Smooth muscle cell (in vitro differentiated cells): ENCODE data around the gene SPINK1. TPM values are rescaled to one million over a fixed set of nuclear protein-coding genes. Genes with fewer than 3 reads are reported as not detected.

Source experiments
- DNase-seq: peaks from one replicate; lab custom pipeline; 2025; ENCODE audit not compliant: unreplicated experiment; lab: John Stamatoyannopoulos, UW
- H2AFZ ChIP-seq: fragments of 200-600 bp; sonication (generic); 2 replicates; pipeline ENCODE4 v1.6.0; 2016; ENCODE audit warnings: antibody characterized with exemption, low read depth, mild to moderate bottlenecking
- H3F3A ChIP-seq: fragments of 200-600 bp; sonication (generic); 2 replicates; pipeline ENCODE4 v1.6.0; 2017; ENCODE audit warnings: antibody characterized with exemption, low read depth
- H3K27ac ChIP-seq: fragments of 200-600 bp; sonication (generic); 2 replicates; pipeline ENCODE4 v1.5.1; 2016; ENCODE audit warnings: low read depth, mild to moderate bottlenecking
- H3K27me3 ChIP-seq: fragments of 200-600 bp; sonication (generic); 2 replicates; pipeline ENCODE4 v1.6.1; 2016; ENCODE audit warnings: low read depth, mild to moderate bottlenecking
- H3K36me3 ChIP-seq: fragments of 200-600 bp; sonication (generic); 2 replicates; pipeline ENCODE4 v1.5.1; 2016; ENCODE audit warnings: low read depth
- H3K4me1 ChIP-seq: fragments of 200-600 bp; sonication (generic); 2 replicates; pipeline ENCODE4 v1.5.1; 2016; ENCODE audit warnings: low read depth
- H3K4me2 ChIP-seq: fragments of 200-600 bp; sonication (generic); 2 replicates; pipeline ENCODE4 v1.6.0; 2016; ENCODE audit warnings: mild to moderate bottlenecking
- H3K4me3 ChIP-seq: fragments of 200-600 bp; sonication (generic); 2 replicates; pipeline ENCODE4 v1.5.1; 2016; ENCODE audit warnings: mild to moderate bottlenecking
- H3K79me2 ChIP-seq: fragments of 200-600 bp; sonication (generic); 2 replicates; pipeline ENCODE4 v1.6.0; 2016; ENCODE audit warnings: low read depth, mild to moderate bottlenecking
- H3K9ac ChIP-seq: fragments of 200-600 bp; sonication (generic); 2 replicates; pipeline ENCODE4 v1.6.0; 2016; ENCODE audit warnings: low read depth
- H3K9me3 ChIP-seq: fragments of 200-600 bp; sonication (generic); replicated peaks from 2 replicates; pipeline ENCODE4 v1.5.1; 2016; ENCODE audit warnings: low read depth
- H4K20me1 ChIP-seq: fragments of 200-600 bp; sonication (generic); 2 replicates; pipeline ENCODE4 v1.6.0; 2016; ENCODE audit warnings: low read depth
- WGBS: methylation state at CpG from one replicate; pipeline ENCODE4 v1.1.7; 2016; ENCODE audit warnings: low lambda C conversion rate; 5-methylcytosine and 5-hydroxymethylcytosine counted together
- polyA plus RNA-seq: library from polyadenylated mRNA; unstranded; fragments of >200 nt; fragmentation: Nextera tagmentation; extraction: Ambion mirVana; gene quantifications from 2 replicates; pipeline ENCODE4 v1.2.1, GENCODE V29; 2016
- total RNA-seq: library from RNA; depleted of rRNA; stranded (reverse); fragments of >200 nt; gene quantifications from 2 replicates; pipeline ENCODE4 v1.2.3, GENCODE V29; 2014
- TF ChIP-seq, protein P1 (sequence below): fragments of 200-600 bp; sonication (generic); IDR thresholded peaks from 2 replicates; pipeline ENCODE4 v1.5.1; 2017; ENCODE audit warnings: borderline replicate concordance, mild to moderate bottlenecking, antibody characterized with exemption; ENCODE audit not compliant: insufficient read depth, poor library complexity, severe bottlenecking

The SPINK1 gene
- total and polyA plus RNA-seq, 2 experiments from 2014 or later, result 0.69 TPM; not detected in 1

DNA sequence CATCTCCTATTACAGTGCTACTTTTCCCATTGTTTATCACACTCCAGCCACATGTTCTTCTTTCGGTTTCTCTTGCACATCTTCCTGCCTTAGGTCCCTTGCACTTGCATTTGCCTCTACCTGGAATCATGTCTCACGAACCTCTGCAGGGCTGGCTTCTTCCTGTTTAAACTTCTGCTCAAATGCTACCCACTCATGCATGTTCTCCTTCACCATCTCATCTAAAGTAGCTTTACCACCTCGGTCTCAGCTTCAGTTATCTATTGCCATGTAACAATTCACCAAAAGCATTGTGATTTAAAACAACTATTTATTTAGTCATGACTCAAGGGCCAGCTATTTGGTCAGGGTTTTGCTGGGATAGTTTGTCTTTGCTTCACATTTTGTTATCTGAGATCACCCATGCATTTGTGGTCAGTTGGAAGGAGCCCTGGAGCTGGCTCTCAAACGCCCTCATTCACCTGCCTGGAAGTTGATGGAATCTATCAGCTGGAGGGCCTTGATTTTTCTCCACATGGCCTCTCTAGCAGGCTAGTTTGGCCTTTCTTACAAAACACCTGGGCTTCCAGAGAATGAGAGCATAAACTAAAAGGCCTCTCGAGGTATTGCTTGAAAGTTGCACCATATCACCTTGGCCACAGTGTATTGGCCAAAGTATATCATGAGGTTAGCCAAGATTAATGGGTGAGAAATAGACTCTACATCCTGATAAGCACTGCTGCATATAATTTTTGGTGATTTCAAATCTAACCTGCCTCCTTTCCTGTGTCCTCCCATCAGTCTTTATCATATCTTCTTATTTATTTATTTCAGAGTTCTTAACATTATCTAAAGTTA, 21.4 kb downstream of the SPINK1 start:
- Histone ChIP-seq H3F3A (no peaks in the 10 kb centered on the region), H3K4me1 (no peaks in the 10 kb centered on the region), H3K4me3 (no peak overlapping the region), H3K79me2 (no peaks in the 10 kb centered on the region), H3K9me3 (no peaks in the 10 kb centered on the region), H3K27me3 (no peaks in the 10 kb centered on the region), H3K27ac (no peak overlapping the region), H3K4me2 (no peak overlapping the region), H3K9ac (no peak overlapping the region), H3K36me3 (no peaks in the 10 kb centered on the region), H2AFZ (no peak overlapping the region), H4K20me1 (no peaks in the 10 kb centered on the region)
- 60% methylated on average over 5 of the region's 5 CpGs for WGBS
- no peak for DNase-seq
- TF ChIP-seq, protein P1, sequence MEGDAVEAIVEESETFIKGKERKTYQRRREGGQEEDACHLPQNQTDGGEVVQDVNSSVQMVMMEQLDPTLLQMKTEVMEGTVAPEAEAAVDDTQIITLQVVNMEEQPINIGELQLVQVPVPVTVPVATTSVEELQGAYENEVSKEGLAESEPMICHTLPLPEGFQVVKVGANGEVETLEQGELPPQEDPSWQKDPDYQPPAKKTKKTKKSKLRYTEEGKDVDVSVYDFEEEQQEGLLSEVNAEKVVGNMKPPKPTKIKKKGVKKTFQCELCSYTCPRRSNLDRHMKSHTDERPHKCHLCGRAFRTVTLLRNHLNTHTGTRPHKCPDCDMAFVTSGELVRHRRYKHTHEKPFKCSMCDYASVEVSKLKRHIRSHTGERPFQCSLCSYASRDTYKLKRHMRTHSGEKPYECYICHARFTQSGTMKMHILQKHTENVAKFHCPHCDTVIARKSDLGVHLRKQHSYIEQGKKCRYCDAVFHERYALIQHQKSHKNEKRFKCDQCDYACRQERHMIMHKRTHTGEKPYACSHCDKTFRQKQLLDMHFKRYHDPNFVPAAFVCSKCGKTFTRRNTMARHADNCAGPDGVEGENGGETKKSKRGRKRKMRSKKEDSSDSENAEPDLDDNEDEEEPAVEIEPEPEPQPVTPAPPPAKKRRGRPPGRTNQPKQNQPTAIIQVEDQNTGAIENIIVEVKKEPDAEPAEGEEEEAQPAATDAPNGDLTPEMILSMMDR, result no peak

DNA sequence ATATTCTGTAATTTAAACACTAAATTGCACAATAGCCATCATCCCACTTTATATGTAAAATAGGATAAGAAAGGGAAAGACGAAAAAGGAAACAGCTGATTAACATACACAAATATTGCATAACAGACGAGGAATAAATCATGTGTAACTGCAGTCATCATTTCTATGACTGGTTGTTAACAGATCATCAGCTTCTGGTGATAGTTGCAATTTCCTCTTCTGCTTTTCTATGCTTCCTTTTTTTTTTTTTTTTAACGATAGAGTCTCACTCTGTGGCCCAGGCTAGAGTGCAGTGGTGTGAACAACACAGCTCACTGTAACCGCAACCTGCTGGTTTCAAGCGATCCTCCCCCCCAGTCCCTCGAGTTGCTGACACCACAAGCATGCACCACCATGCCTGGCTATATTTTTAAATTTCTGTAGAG, 26.4 kb downstream of the SPINK1 start:
- H2AFZ ChIP-seq, result no peak overlapping the region
- WGBS, result 68% methylated on average over 6 of the region's 6 CpGs
- no peak for DNase-seq
- TF ChIP-seq, protein P1, result no peak
- no peak overlapping the region for H3K27ac ChIP-seq
- no peak overlapping the region for H3K4me3 ChIP-seq
- H3K9me3 ChIP-seq, result no peaks in the 10 kb centered on the region
- H4K20me1 ChIP-seq, result no peaks in the 10 kb centered on the region
- no peaks in the 10 kb centered on the region for H3K4me1 ChIP-seq
- H3K79me2 ChIP-seq, result no peaks in the 10 kb centered on the region
- no peak overlapping the region for H3K9ac ChIP-seq
- H3K27me3 ChIP-seq, result peaks cover 14% of the 10 kb centered on the region
- no peak overlapping the region for H3K4me2 ChIP-seq
- H3F3A ChIP-seq, result no peaks in the 10 kb centered on the region
- no peaks in the 10 kb centered on the region for H3K36me3 ChIP-seq

DNA sequence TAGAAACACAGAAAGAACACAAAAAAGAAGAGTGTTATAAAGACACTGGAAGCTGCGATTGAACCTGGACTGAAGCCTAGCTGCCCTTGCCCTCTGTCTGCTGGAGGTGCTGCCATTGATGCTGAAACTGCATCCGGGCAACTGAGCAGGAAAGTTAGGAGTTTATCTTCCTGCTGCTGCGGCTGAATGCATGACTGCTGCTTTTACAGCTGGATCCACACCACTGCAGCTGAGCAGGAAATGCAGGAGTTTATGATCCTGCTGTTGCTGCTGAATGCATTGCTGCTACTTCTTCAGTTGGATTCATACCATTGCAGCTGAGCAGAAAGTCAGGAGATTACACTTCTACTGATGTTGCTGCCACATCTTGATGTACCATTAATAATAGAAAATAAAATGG, 27.1 kb downstream of the SPINK1 start:
- 87% methylated on average over 3 of the region's 3 CpGs for WGBS
- Histone ChIP-seq H2AFZ (no peak overlapping the region), H3K9me3 (no peaks in the 10 kb centered on the region)

More for the DNA sequence above, 27.1 kb downstream of the SPINK1 start:
- Histone ChIP-seq H3K27me3 (peaks cover 16% of the 10 kb centered on the region), H3F3A (no peaks in the 10 kb centered on the region), H3K4me3 (no peak overlapping the region), H3K4me1 (no peaks in the 10 kb centered on the region), H3K79me2 (no peaks in the 10 kb centered on the region), H4K20me1 (no peaks in the 10 kb centered on the region), H3K4me2 (no peak overlapping the region), H3K36me3 (no peaks in the 10 kb centered on the region), H3K9ac (no peak overlapping the region), H3K27ac (no peak overlapping the region)
- no peak for DNase-seq
- TF ChIP-seq, protein P1, result no peak
